UCSD-AML1 (cell line): ENCODE data around the gene KCNQ5.

Source experiments
- DNase-seq: peaks from one replicate; lab custom pipeline; 2025; ENCODE audit not compliant: unreplicated experiment; lab: John Stamatoyannopoulos, UW

Gene KCNQ5

GRCh38 chr6:72675396-72675795 lies 53.5 kb downstream of the KCNQ5 start:
- DNase-seq = no peak

GRCh38 chr6:72676995-72677394 lies 55.1 kb downstream of the KCNQ5 start:
- DNase-seq = no peak

- no peak for DNase-seq
Observed at GRCh38 chr6:72677740-72678139, 55.9 kb downstream of the KCNQ5 start.

- no peak for DNase-seq
Observed at GRCh38 chr6:72683797-72684196, 61.9 kb downstream of the KCNQ5 start.

- DNase-seq = no peak
Observed at GRCh38 chr6:72689107-72689954, 67.5 kb downstream of the KCNQ5 start.

- no peak for DNase-seq
Observed at GRCh38 chr6:72691249-72691648, 69.4 kb downstream of the KCNQ5 start.

- DNase-seq = no peak
Observed at GRCh38 chr6:72696055-72696454, 74.2 kb downstream of the KCNQ5 start.

GRCh38 chr6:72699159-72699558 lies 77.3 kb downstream of the KCNQ5 start:
- DNase-seq = no peak

GRCh38 chr6:72702421-72702820 lies 80.6 kb downstream of the KCNQ5 start:
- no peak for DNase-seq

- peak; percentile 13 for DNase-seq
Observed at GRCh38 chr6:72703093-72703492, 81.2 kb downstream of the KCNQ5 start.

GRCh38 chr6:72704979-72705378 lies 83.1 kb downstream of the KCNQ5 start:
- DNase-seq = no peak

GRCh38 chr6:72709431-72709830 lies 87.6 kb downstream of the KCNQ5 start:
- no peak for DNase-seq

GRCh38 chr6:72711731-72712130 lies 89.9 kb downstream of the KCNQ5 start:
- DNase-seq = no peak

GRCh38 chr6:72712910-72713309 lies 91.0 kb downstream of the KCNQ5 start:
- no peak for DNase-seq

GRCh38 chr6:72715119-72715518 lies 93.3 kb downstream of the KCNQ5 start:
- no peak for DNase-seq

GRCh38 chr6:72716916-72717315 lies 95.1 kb downstream of the KCNQ5 start:
- no peak for DNase-seq

- no peak for DNase-seq
Observed at GRCh38 chr6:72720464-72720863, 98.6 kb downstream of the KCNQ5 start.

- no peak for DNase-seq
Observed at GRCh38 chr6:72721346-72721745, 99.5 kb downstream of the KCNQ5 start.

- no peak for DNase-seq
Observed at GRCh38 chr6:72724545-72724944, 102.7 kb downstream of the KCNQ5 start.

GRCh38 chr6:72728706-72729343 lies 107.0 kb downstream of the KCNQ5 start:
- DNase-seq = no peak

- no peak for DNase-seq
Observed at GRCh38 chr6:72733045-72733444, 111.2 kb downstream of the KCNQ5 start.

- DNase-seq = no peak
Observed at GRCh38 chr6:72738091-72738490, 116.2 kb downstream of the KCNQ5 start.

- no peak for DNase-seq
Observed at GRCh38 chr6:72739368-72739779, 117.5 kb downstream of the KCNQ5 start.
